ENCODE measurements around the gene MICAL2. TPM values are rescaled to one million over a fixed set of nuclear protein-coding genes. Genes with fewer than 3 reads are reported as not detected.

Gene MICAL2
- total RNA-seq, 3 donors from 2014 or later: 70.3 to 118 (median 71.4) TPM

DNA sequence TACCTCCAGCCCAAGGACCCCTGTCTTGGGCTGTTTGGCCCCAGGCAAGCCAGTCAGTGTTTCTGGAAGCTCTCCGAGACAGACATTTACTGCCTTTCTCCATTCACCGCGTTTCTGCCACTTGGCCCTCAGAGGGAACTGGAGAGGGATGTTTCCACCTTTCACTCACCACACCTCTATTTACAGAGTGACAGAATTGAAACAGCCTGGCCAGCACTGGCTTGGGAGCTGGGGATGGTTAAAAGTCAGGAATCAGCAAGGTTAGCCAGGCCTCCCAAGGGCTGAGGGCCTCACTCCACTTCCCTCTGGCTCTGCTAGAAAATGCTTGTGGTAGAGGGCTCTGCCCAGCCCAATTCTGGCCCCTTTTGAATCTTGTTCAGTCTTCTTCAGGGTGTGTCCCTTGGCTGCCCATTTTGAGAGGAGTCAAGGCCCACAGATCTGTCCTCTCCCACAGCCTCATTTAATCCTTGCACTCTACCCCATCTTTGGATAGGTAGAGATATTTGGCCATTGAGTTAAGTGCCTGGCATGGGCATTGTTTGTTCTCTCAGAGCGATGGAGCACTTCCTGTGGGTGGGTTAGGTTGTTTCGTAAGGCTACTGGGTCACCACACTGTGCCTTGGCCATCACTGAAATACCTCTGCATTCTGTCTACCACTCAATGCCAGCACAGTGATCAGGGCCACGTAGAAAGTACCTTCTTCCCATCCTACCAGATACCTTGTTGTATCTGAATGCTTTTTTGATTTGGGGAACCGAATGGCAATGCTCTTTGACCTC is 119.2 kb downstream of the MICAL2 start:
- no peaks in the 10 kb centered on the region for H3K27me3 Mint-ChIP-seq (ENCODE audit: low read depth)
- H3K4me1 Mint-ChIP-seq (ENCODE audit: low read depth): peaks cover 16% of the 10 kb centered on the region
- peaks cover 31% of the 10 kb centered on the region for H3K36me3 Mint-ChIP-seq (ENCODE audit: insufficient read depth)
- no peaks in the 10 kb centered on the region for H3K9me3 Mint-ChIP-seq
- no peak overlapping the region for H3K4me3 Mint-ChIP-seq
- no peak for ATAC-seq
- no peak for DNase-seq

DNA sequence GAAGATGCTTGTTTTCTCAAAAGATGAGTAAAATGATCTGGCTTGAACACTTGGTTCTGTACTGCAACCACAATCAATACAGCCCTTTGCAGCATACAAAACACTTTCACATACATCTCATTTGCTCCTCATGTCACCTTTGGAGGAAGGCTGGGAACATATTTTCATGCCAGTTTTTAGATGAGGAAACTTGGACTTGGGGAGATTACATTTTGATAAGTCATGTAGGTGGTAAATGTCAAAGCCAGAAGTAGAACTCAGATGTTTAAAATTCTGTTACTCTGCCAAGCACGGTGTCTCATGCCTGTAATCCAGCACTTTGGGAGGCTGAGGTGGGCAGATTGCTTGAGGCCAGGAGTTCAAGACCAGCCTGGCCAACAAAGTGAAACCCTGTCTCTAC is 121.8 kb downstream of the MICAL2 start:
- no peak for ATAC-seq
- no peak for DNase-seq
- no peaks in the 10 kb centered on the region for H3K27me3 Mint-ChIP-seq (ENCODE audit: low read depth)
- no peak overlapping the region for H3K4me3 Mint-ChIP-seq
- H3K4me1 Mint-ChIP-seq (ENCODE audit: low read depth): peaks cover 29% of the 10 kb centered on the region
- no peaks in the 10 kb centered on the region for H3K9me3 Mint-ChIP-seq
- peaks cover 34% of the 10 kb centered on the region for H3K36me3 Mint-ChIP-seq (ENCODE audit: insufficient read depth)

- H3K4me1 Mint-ChIP-seq (ENCODE audit: low read depth): peaks cover 29% of the 10 kb centered on the region
Measured at GRCh38 chr11:12232817-12233601, 122.6 kb downstream of the MICAL2 start.

GRCh38 chr11:12233602-12233925 is 123.2 kb downstream of the MICAL2 start:
- no peak for DNase-seq
- Mint-ChIP-seq H3K9me3 (no peaks in the 10 kb centered on the region), H3K27me3 (ENCODE audit: low read depth) (no peaks in the 10 kb centered on the region), H3K4me3 (no peak overlapping the region), H3K36me3 (ENCODE audit: insufficient read depth) (peaks cover 28% of the 10 kb centered on the region), H3K4me1 (ENCODE audit: low read depth) (peaks cover 29% of the 10 kb centered on the region)
- no peak for ATAC-seq

More at GRCh38 chr11:12232817-12233601, 122.6 kb downstream of the MICAL2 start:
- Mint-ChIP-seq H3K36me3 (ENCODE audit: insufficient read depth) (peaks cover 29% of the 10 kb centered on the region), H3K9me3 (no peaks in the 10 kb centered on the region), H3K4me3 (no peak overlapping the region), H3K27me3 (ENCODE audit: low read depth) (no peaks in the 10 kb centered on the region)
- ATAC-seq (no peak), DNase-seq (no peak)

GRCh38 chr11:12234221-12234620 is 123.8 kb downstream of the MICAL2 start:
- Mint-ChIP-seq H3K4me3 (no peak overlapping the region), H3K27me3 (ENCODE audit: low read depth) (no peaks in the 10 kb centered on the region), H3K36me3 (ENCODE audit: insufficient read depth) (peaks cover 27% of the 10 kb centered on the region), H3K4me1 (ENCODE audit: low read depth) (peaks cover 29% of the 10 kb centered on the region), H3K9me3 (no peaks in the 10 kb centered on the region)
- ATAC-seq (no peak), DNase-seq (no peak)

DNA sequence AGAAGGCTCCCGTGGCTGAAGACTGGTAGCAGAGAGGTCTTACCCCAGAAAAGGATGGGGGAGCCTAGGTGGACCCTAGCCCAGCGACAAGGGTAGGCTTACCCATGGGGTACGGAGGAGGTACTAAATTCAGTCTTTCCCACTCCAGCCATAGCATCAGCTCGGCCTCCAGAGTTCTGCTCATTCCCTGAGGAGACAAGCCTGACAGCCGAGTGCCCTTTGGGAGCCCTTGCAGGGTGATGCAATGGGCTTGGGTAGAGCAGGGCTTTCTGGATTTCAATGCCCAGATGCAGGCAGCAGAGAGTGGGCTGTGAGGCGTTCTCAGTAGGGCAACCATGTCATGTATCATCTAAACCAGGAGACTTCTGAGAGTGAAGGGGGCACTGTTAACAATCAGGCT is 124.7 kb downstream of the MICAL2 start:
- Mint-ChIP-seq H3K4me1 (ENCODE audit: low read depth) (peaks cover 29% of the 10 kb centered on the region), H3K9me3 (no peaks in the 10 kb centered on the region), H3K36me3 (ENCODE audit: insufficient read depth) (peaks cover 27% of the 10 kb centered on the region), H3K27me3 (ENCODE audit: low read depth) (no peaks in the 10 kb centered on the region), H3K4me3 (no peak overlapping the region)
- DNase-seq: no peak
- no peak for ATAC-seq

GRCh38 chr11:12235553-12235946 is 125.2 kb downstream of the MICAL2 start:
- H3K9me3 Mint-ChIP-seq: no peaks in the 10 kb centered on the region
- H3K4me1 Mint-ChIP-seq (ENCODE audit: low read depth): peaks cover 29% of the 10 kb centered on the region
- peak overlapping the region; percentile 46 for H3K4me3 Mint-ChIP-seq
- ATAC-seq (peak; percentile 10 to 17), DNase-seq (no peak)
- H3K27me3 Mint-ChIP-seq (ENCODE audit: low read depth): no peaks in the 10 kb centered on the region
- H3K36me3 Mint-ChIP-seq (ENCODE audit: insufficient read depth): peaks cover 22% of the 10 kb centered on the region

DNA sequence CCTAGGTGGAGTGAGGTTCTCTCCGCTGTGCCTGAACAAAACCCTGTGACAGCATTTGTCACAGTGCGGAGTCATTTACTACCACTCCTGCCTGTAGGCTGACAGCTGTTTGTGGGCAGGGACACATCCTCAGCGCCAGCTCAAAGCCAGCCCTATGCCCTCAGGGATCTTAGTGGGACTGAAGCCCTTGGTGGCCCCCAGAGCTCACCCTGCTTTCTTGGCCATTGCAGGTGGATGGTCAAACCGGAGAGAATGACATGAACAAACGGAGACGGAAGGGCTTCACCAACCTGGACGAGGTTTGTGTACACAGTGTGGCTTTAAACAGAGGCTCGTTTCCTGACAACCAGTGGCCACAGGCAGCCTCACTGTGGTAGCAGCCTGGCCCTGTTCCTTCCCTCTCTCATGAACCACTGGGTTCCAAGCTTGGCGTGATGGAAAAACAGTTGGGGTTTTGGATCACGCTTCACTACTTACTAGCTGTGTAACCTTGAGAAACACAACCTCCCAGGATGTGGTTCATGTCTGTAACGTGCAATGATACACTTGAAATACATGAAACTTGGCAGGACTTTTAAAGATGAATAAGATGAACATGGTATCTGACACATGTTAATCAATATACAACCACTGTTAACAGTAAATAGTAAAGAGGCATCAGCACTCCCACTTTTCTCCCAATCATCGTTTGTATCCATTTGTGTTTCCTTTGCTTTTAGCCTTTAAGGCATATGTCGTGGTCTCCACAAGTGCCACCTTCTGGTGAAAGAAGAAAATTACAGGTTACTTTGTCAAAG is 125.8 kb downstream of the MICAL2 start:
- no peaks in the 10 kb centered on the region for H3K27me3 Mint-ChIP-seq (ENCODE audit: low read depth)
- ATAC-seq: peak; percentile 83 to 87
- DNase-seq: no peak
- H3K9me3 Mint-ChIP-seq: no peaks in the 10 kb centered on the region
- peak overlapping the region; percentile 46 for H3K4me3 Mint-ChIP-seq
- peaks cover 32% of the 10 kb centered on the region for H3K4me1 Mint-ChIP-seq (ENCODE audit: low read depth)
- peaks cover 21% of the 10 kb centered on the region for H3K36me3 Mint-ChIP-seq (ENCODE audit: insufficient read depth)

DNA sequence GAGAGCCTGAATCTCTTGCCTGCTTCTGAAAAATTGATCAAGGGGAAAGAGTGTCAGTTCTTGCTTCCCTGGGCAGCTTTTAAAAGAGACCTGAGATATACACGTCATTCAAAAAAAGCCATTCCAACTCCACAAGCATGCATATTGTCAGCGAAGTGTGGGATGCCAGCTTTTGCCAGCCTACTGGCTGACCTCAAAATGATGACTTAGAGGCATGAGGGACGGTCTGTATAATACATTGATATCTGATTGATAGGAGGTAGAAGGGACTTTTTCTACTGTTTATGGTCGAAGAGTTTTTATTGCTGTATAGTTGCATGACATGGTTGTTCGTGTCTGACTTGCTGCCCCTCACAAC is 126.3 kb downstream of the MICAL2 start:
- peaks cover 37% of the 10 kb centered on the region for H3K4me1 Mint-ChIP-seq (ENCODE audit: low read depth)
- DNase-seq (no peak), ATAC-seq (no peak)
- no peaks in the 10 kb centered on the region for H3K9me3 Mint-ChIP-seq
- no peaks in the 10 kb centered on the region for H3K27me3 Mint-ChIP-seq (ENCODE audit: low read depth)
- no peak overlapping the region for H3K4me3 Mint-ChIP-seq
- peaks cover 25% of the 10 kb centered on the region for H3K36me3 Mint-ChIP-seq (ENCODE audit: insufficient read depth)

GRCh38 chr11:12237381-12237784 is 127.0 kb downstream of the MICAL2 start:
- ATAC-seq: no peak
- H3K4me1 Mint-ChIP-seq (ENCODE audit: low read depth): peaks cover 44% of the 10 kb centered on the region
- H3K4me3 Mint-ChIP-seq: no peak overlapping the region
- peaks cover 28% of the 10 kb centered on the region for H3K36me3 Mint-ChIP-seq (ENCODE audit: insufficient read depth)
- no peaks in the 10 kb centered on the region for H3K27me3 Mint-ChIP-seq (ENCODE audit: low read depth)
- H3K9me3 Mint-ChIP-seq: no peaks in the 10 kb centered on the region
- no peak for DNase-seq

GRCh38 chr11:12238420-12238819 is 128.0 kb downstream of the MICAL2 start:
- H3K27me3 Mint-ChIP-seq (ENCODE audit: low read depth): no peaks in the 10 kb centered on the region
- ATAC-seq (no peak), DNase-seq (no peak)
- H3K4me3 Mint-ChIP-seq: no peak overlapping the region
- H3K36me3 Mint-ChIP-seq (ENCODE audit: insufficient read depth): peaks cover 30% of the 10 kb centered on the region
- H3K9me3 Mint-ChIP-seq: no peaks in the 10 kb centered on the region
- peaks cover 47% of the 10 kb centered on the region for H3K4me1 Mint-ChIP-seq (ENCODE audit: low read depth)

GRCh38 chr11:12239396-12239795 is 129.0 kb downstream of the MICAL2 start:
- ATAC-seq: no peak
- Mint-ChIP-seq H3K27me3 (ENCODE audit: low read depth) (no peaks in the 10 kb centered on the region), H3K4me1 (ENCODE audit: low read depth) (peaks cover 47% of the 10 kb centered on the region), H3K36me3 (ENCODE audit: insufficient read depth) (peaks cover 33% of the 10 kb centered on the region), H3K9me3 (no peaks in the 10 kb centered on the region), H3K4me3 (no peak overlapping the region)
- DNase-seq: no peak

DNA sequence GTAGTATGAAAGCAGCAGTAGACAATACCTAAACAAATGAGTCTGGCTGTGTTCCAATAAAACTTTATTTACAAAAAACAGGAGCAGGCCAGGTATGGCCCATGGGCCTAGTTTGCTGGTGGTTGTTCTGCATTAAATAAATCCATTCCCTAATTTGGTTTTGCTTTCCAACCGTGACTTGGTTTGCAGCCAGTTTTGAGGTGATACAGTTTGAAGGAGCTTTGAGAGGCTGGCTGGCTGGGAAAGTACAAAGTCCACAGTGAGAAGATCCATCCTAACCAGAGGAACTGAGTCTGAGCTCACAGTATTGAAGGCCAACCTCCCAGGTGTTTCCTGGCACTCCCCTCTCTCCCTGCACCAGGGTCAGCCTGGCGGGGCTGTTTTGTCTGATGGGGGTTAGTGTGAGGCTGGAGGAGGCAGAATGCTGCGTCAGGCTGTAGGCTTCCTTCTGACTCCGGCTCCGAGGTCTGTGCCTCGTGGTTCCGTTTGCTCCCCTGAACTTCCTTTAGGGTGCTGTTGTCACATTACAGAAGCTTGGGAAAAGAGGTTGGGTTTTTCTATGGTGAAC is 129.5 kb downstream of the MICAL2 start:
- Mint-ChIP-seq H3K4me1 (ENCODE audit: low read depth) (peaks cover 42% of the 10 kb centered on the region), H3K9me3 (no peaks in the 10 kb centered on the region), H3K27me3 (ENCODE audit: low read depth) (no peaks in the 10 kb centered on the region), H3K4me3 (no peak overlapping the region), H3K36me3 (ENCODE audit: insufficient read depth) (peaks cover 31% of the 10 kb centered on the region)
- ATAC-seq: no peak
- no peak for DNase-seq

- no peak for ATAC-seq
- H3K36me3 Mint-ChIP-seq (ENCODE audit: insufficient read depth): peaks cover 31% of the 10 kb centered on the region
Measured at GRCh38 chr11:12240677-12241076, 130.3 kb downstream of the MICAL2 start.

More at GRCh38 chr11:12240677-12241076, 130.3 kb downstream of the MICAL2 start:
- Mint-ChIP-seq H3K4me1 (ENCODE audit: low read depth) (peaks cover 35% of the 10 kb centered on the region), H3K9me3 (no peaks in the 10 kb centered on the region), H3K4me3 (no peak overlapping the region), H3K27me3 (ENCODE audit: low read depth) (no peaks in the 10 kb centered on the region)
- no peak for DNase-seq

All from activated T-cell treated with anti-CD3 and anti-CD28 coated beads, Interleukin-2, amount 50 U/mL, for 4 hours (primary cell).